ENCODE measurements around the gene PCK1. TPM values are rescaled to one million over a fixed set of nuclear protein-coding genes. Genes with fewer than 3 reads are reported as not detected.
A peak's percentile ranks its signal among the peaks of the same experiment; 100 is the strongest.

The PCK1 gene
- total RNA-seq, 2 experiments from 2014 or later = not detected

GRCh38 chr20:57588596-57588995, 27.7 kb downstream of the PCK1 start:
- no peaks in the 10 kb centered on the region for H3K36me3 Mint-ChIP-seq
- peaks cover 8% of the 10 kb centered on the region for H3K27me3 Mint-ChIP-seq
- ATAC-seq (no peak), DNase-seq (no peak)
- H3K27ac Mint-ChIP-seq = no peak overlapping the region
- no peaks in the 10 kb centered on the region for H3K9me3 Mint-ChIP-seq (ENCODE audit: low read depth)
- no peaks in the 10 kb centered on the region for H3K4me1 Mint-ChIP-seq
- no peak overlapping the region for H3K4me3 Mint-ChIP-seq
- CTCF ChIA-PET = no interaction called here

GRCh38 chr20:57589123-57589727, 28.3 kb downstream of the PCK1 start:
- Mint-ChIP-seq H3K36me3 (no peaks in the 10 kb centered on the region), H3K27ac (no peak overlapping the region), H3K4me3 (no peak overlapping the region), H3K4me1 (no peaks in the 10 kb centered on the region), H3K9me3 (ENCODE audit: low read depth) (no peaks in the 10 kb centered on the region), H3K27me3 (peaks cover 8% of the 10 kb centered on the region)
- ATAC-seq (no peak), DNase-seq (no peak)
- CTCF ChIA-PET = no interaction called here

GRCh38 chr20:57589728-57590484, 29.0 kb downstream of the PCK1 start:
- H3K27ac Mint-ChIP-seq = no peak overlapping the region
- ATAC-seq (no peak), DNase-seq (no peak)
- CTCF ChIA-PET = no interaction called here
- H3K4me3 Mint-ChIP-seq = no peak overlapping the region
- peaks cover 13% of the 10 kb centered on the region for H3K27me3 Mint-ChIP-seq
- H3K4me1 Mint-ChIP-seq = no peaks in the 10 kb centered on the region
- H3K36me3 Mint-ChIP-seq = no peaks in the 10 kb centered on the region
- no peaks in the 10 kb centered on the region for H3K9me3 Mint-ChIP-seq (ENCODE audit: low read depth)

- no peak overlapping the region for H3K27ac Mint-ChIP-seq
- DNase-seq (no peak), ATAC-seq (no peak)
- CTCF ChIA-PET = interaction anchor here (1.5 kb wide), 1 partner anchor 11 kb away, joined by 3 read pairs; no protein-coding TSS in a partner anchor
- H3K9me3 Mint-ChIP-seq (ENCODE audit: low read depth) = no peaks in the 10 kb centered on the region
- no peaks in the 10 kb centered on the region for H3K4me1 Mint-ChIP-seq
- H3K36me3 Mint-ChIP-seq = no peaks in the 10 kb centered on the region
- no peak overlapping the region for H3K4me3 Mint-ChIP-seq
- peaks cover 9% of the 10 kb centered on the region for H3K27me3 Mint-ChIP-seq
Measured at GRCh38 chr20:57590485-57591288, 29.8 kb downstream of the PCK1 start.

GRCh38 chr20:57591289-57592229, 30.6 kb downstream of the PCK1 start:
- CTCF ChIA-PET = interaction anchor here (1.3 to 1.9 kb wide), 3 partner anchors 10 to 31 kb away, joined by 3 to 4 read pairs (median 3); no protein-coding TSS in a partner anchor
- H3K27me3 Mint-ChIP-seq = peaks cover 9% of the 10 kb centered on the region
- no peak for DNase-seq

GRCh38 chr20:57592263-57593092, 31.6 kb downstream of the PCK1 start:
- CTCF ChIA-PET = interaction anchor here (0.6 to 1.9 kb wide), 7 partner anchors 10 to 617 kb away, joined by 3 to 5 read pairs (median 3); no protein-coding TSS in a partner anchor
- Mint-ChIP-seq H3K36me3 (no peaks in the 10 kb centered on the region), H3K9me3 (ENCODE audit: low read depth) (no peaks in the 10 kb centered on the region)

More at GRCh38 chr20:57591289-57592229, 30.6 kb downstream of the PCK1 start:
- no peak for ATAC-seq
- no peak overlapping the region for H3K27ac Mint-ChIP-seq
- no peaks in the 10 kb centered on the region for H3K4me1 Mint-ChIP-seq
- H3K4me3 Mint-ChIP-seq = no peak overlapping the region
- no peaks in the 10 kb centered on the region for H3K9me3 Mint-ChIP-seq (ENCODE audit: low read depth)
- H3K36me3 Mint-ChIP-seq = no peaks in the 10 kb centered on the region

GRCh38 chr20:57593134-57593886, 32.4 kb downstream of the PCK1 start:
- Mint-ChIP-seq H3K4me1 (no peaks in the 10 kb centered on the region), H3K36me3 (no peaks in the 10 kb centered on the region), H3K9me3 (ENCODE audit: low read depth) (no peaks in the 10 kb centered on the region), H3K27me3 (peaks cover 13% of the 10 kb centered on the region), H3K27ac (no peak overlapping the region), H3K4me3 (no peak overlapping the region)
- DNase-seq (no peak), ATAC-seq (no peak)
- CTCF ChIA-PET = interaction anchor here (0.6 to 1.9 kb wide), 7 partner anchors 11 to 616 kb away, joined by 3 to 5 read pairs (median 3); no protein-coding TSS in a partner anchor

More at GRCh38 chr20:57592263-57593092, 31.6 kb downstream of the PCK1 start:
- Mint-ChIP-seq H3K27ac (no peak overlapping the region), H3K4me1 (no peaks in the 10 kb centered on the region), H3K4me3 (no peak overlapping the region), H3K27me3 (peaks cover 9% of the 10 kb centered on the region)
- no peak for ATAC-seq
- DNase-seq = no peak

- peak; percentile 58 for DNase-seq
- Mint-ChIP-seq H3K9me3 (ENCODE audit: low read depth) (no peaks in the 10 kb centered on the region), H3K36me3 (no peaks in the 10 kb centered on the region), H3K4me1 (no peaks in the 10 kb centered on the region), H3K27me3 (peaks cover 24% of the 10 kb centered on the region), H3K27ac (no peak overlapping the region), H3K4me3 (no peak overlapping the region)
- CTCF ChIA-PET = interaction anchor here (0.6 to 5.2 kb wide), 17 partner anchors 12 to 617 kb away, joined by 3 to 43 read pairs (median 3); no protein-coding TSS in a partner anchor
- ATAC-seq = peak; percentile 57
Measured at GRCh38 chr20:57594092-57594951, 33.4 kb downstream of the PCK1 start.

GRCh38 chr20:57595041-57596030, 34.4 kb downstream of the PCK1 start:
- Mint-ChIP-seq H3K27me3 (peaks cover 30% of the 10 kb centered on the region), H3K27ac (no peak overlapping the region), H3K9me3 (ENCODE audit: low read depth) (no peaks in the 10 kb centered on the region), H3K4me1 (peaks cover 8% of the 10 kb centered on the region), H3K36me3 (no peaks in the 10 kb centered on the region), H3K4me3 (no peak overlapping the region)
- ATAC-seq = no peak
- CTCF ChIA-PET = interaction anchor here (0.8 to 8.7 kb wide), 27 partner anchors 11 to 616 kb away, joined by 3 to 176 read pairs (median 4); partner anchors contain the start of gene ZBP1
- DNase-seq = no peak

GRCh38 chr20:57596358-57596757, 35.4 kb downstream of the PCK1 start:
- CTCF ChIA-PET = interaction anchor here (0.7 to 8.7 kb wide), 25 partner anchors 10 to 613 kb away, joined by 3 to 176 read pairs (median 4); partner anchors contain the start of gene ZBP1
- DNase-seq (no peak), ATAC-seq (no peak)
- no peaks in the 10 kb centered on the region for H3K9me3 Mint-ChIP-seq (ENCODE audit: low read depth)
- no peaks in the 10 kb centered on the region for H3K36me3 Mint-ChIP-seq
- H3K27ac Mint-ChIP-seq = no peak overlapping the region
- H3K4me3 Mint-ChIP-seq = no peak overlapping the region
- peaks cover 18% of the 10 kb centered on the region for H3K4me1 Mint-ChIP-seq
- H3K27me3 Mint-ChIP-seq = peaks cover 30% of the 10 kb centered on the region

All from activated CD8-positive, alpha-beta memory T cell treated with anti-CD3 and anti-CD28 coated beads, Interleukin-2, amount 10 ng/mL, durations not matched to agents 7 days and 5 days (primary cell).